NCI-H748 (cell line): Measurements from ENCODE around the gene KLF1.
A peak's percentile ranks its signal among the peaks of the same experiment; 100 is the strongest.
"Not testable (repeated sequence)": the region's sequence is repeated elsewhere in the genome, so short reads cannot be mapped to it uniquely, and the experiment has no call there.

Experiments used
- DNase-seq: peaks from one replicate; lab custom pipeline; 2025; ENCODE audit not compliant: unreplicated experiment; lab: John Stamatoyannopoulos, UW

The KLF1 gene

GRCh38 chr19:12886969-12887747, at the start of gene KLF1:
TSS of gene KLF1 (minus strand) at chr19:12887201. CDS start at chr19:12887140, 61 bp downstream.
- no peak for DNase-seq

GRCh38 chr19:12936582-12936981, 49.6 kb upstream of the KLF1 start:
- no peak for DNase-seq

- DNase-seq = no peak
Observed at GRCh38 chr19:12935071-12935470, 48.1 kb upstream of the KLF1 start.

GRCh38 chr19:12933287-12934072, 46.5 kb upstream of the KLF1 start, which contains the start of gene FARSA:
TSS of gene FARSA (minus strand) at chr19:12933711. CDS start at chr19:12933696, 15 bp downstream.
- peak; percentile 86 for DNase-seq

- no peak for DNase-seq
Observed at GRCh38 chr19:12932392-12933286, 45.6 kb upstream of the KLF1 start.

- DNase-seq = no peak
Observed at GRCh38 chr19:12930002-12930645, 43.1 kb upstream of the KLF1 start.

- DNase-seq = no peak
Observed at GRCh38 chr19:12924621-12925310, 37.8 kb upstream of the KLF1 start.

- DNase-seq = no peak
Observed at GRCh38 chr19:12922959-12923358, 36.0 kb upstream of the KLF1 start.

- DNase-seq = no peak
Observed at GRCh38 chr19:12921047-12921446, 34.0 kb upstream of the KLF1 start.

- no peak for DNase-seq
Observed at GRCh38 chr19:12918253-12918652, 31.3 kb upstream of the KLF1 start.

- not testable (repeated sequence) for DNase-seq
Observed at GRCh38 chr19:12915860-12916259, 28.9 kb upstream of the KLF1 start.

- peak; percentile 36 for DNase-seq
Observed at GRCh38 chr19:12913851-12914690, 27.1 kb upstream of the KLF1 start.

GRCh38 chr19:12913011-12913561, 26.1 kb upstream of the KLF1 start:
- DNase-seq = peak; percentile 98

GRCh38 chr19:12912571-12912970, 25.6 kb upstream of the KLF1 start:
- DNase-seq = peak; percentile 96

- DNase-seq = no peak
Observed at GRCh38 chr19:12907166-12907565, 20.2 kb upstream of the KLF1 start.

GRCh38 chr19:12899891-12900518, 13.0 kb upstream of the KLF1 start:
- DNase-seq = no peak

- no peak for DNase-seq
Observed at GRCh38 chr19:12896460-12896859, 9.5 kb upstream of the KLF1 start.

- DNase-seq = no peak
Observed at GRCh38 chr19:12893582-12893981, 6.6 kb upstream of the KLF1 start.
